Measurements from ENCODE around the gene LONRF3.

DNA sequence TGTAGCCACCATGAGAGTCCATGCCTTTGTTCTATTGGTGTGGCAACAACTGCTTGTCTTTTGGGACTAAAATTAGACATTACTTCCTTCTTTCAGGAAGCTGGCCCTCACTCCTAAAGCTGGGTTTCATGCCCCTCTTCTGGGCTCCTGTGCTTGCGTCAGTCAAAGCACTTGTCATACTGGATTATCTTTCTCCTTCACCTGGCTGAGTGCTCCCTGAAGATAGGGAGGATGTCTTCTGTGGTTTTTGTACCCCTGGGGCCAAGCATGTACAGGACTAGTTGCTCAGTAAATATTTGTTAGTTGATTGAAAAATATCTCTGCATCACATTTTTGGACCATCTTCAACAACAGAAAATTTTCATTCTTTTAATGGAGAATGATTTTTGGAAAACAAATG lies 26.1 kb upstream of the LONRF3 start:
- TF ChIP-seq, protein P1, sequence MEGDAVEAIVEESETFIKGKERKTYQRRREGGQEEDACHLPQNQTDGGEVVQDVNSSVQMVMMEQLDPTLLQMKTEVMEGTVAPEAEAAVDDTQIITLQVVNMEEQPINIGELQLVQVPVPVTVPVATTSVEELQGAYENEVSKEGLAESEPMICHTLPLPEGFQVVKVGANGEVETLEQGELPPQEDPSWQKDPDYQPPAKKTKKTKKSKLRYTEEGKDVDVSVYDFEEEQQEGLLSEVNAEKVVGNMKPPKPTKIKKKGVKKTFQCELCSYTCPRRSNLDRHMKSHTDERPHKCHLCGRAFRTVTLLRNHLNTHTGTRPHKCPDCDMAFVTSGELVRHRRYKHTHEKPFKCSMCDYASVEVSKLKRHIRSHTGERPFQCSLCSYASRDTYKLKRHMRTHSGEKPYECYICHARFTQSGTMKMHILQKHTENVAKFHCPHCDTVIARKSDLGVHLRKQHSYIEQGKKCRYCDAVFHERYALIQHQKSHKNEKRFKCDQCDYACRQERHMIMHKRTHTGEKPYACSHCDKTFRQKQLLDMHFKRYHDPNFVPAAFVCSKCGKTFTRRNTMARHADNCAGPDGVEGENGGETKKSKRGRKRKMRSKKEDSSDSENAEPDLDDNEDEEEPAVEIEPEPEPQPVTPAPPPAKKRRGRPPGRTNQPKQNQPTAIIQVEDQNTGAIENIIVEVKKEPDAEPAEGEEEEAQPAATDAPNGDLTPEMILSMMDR (IDR thresholded peaks at IDR 0.05) = no peak
- TF ChIP-seq POLR2A (IDR thresholded peaks at IDR 0.05) = no peak
- TF ChIP-seq POLR2AphosphoS5 (IDR thresholded peaks at IDR 0.05) = no peak
- no peak for TF ChIP-seq EP300 (IDR thresholded peaks at IDR 0.05)
